Sigmoid colon (tissue), 7 donors: Measurements from ENCODE around the gene MUC20. TPM values are rescaled to one million over a fixed set of nuclear protein-coding genes. Genes with fewer than 3 reads are reported as not detected.
"Not testable (repeated sequence)": the region's sequence is repeated elsewhere in the genome, so short reads cannot be mapped to it uniquely, and the experiment has no call there.

Experiments used
- DNase-seq: peaks from one replicate; pipeline ENCODE4 v3.0.0-alpha.2; 2019
- H3K27ac ChIP-seq, 4 donors: fragments of 200-600 bp; sonication (generic); one replicate each; pipeline ENCODE4 v1.5.1; 2016 to 2019; ENCODE audit warnings: mild to moderate bottlenecking in 1 of 4
- H3K27me3 ChIP-seq, 3 donors: fragments of 200-600 bp; sonication (generic); one replicate each; pipeline ENCODE4 v1.5.1; 2019; ENCODE audit warnings: mild to moderate bottlenecking in 1 of 3
- H3K36me3 ChIP-seq, 4 donors: fragments of 200-600 bp; sonication (generic); one replicate each; pipeline ENCODE4 v1.5.1; 2016 to 2019
- H3K4me1 ChIP-seq, 4 donors: fragments of 200-600 bp; sonication (generic); one replicate each; pipeline ENCODE4 v1.5.1; 2017 to 2019
- H3K4me3 ChIP-seq, 4 donors: fragments of 200-600 bp; sonication (generic); one replicate each; pipeline ENCODE4 v1.5.1; 2017 to 2019; ENCODE audit warnings: mild to moderate bottlenecking in 2 of 4, moderate library complexity in 1 of 4
- H3K9me3 ChIP-seq, 4 donors: fragments of 200-600 bp in 3 of 4; sonication (generic) in 3 of 4; one replicate each; pipeline versions ENCODE4 v1.5.1 to v1.6.1; 2013 to 2019
- EP300 ChIP-seq, 4 donors: sonication (generic); formaldehyde crosslinking; IDR thresholded peaks; one replicate each; pipeline ENCODE4 v1.6.1; 2017; ENCODE audit warnings: antibody characterized with exemption in 4 of 4
- POLR2A ChIP-seq, 2 donors: fragments of 450-650 bp; IDR thresholded peaks; one replicate each; pipeline ENCODE4 v1.6.1; 2016; ENCODE audit warnings: antibody characterized with exemption in 2 of 2, mild to moderate bottlenecking in 2 of 2, moderate library complexity in 2 of 2
- POLR2AphosphoS5 ChIP-seq, 4 donors: sonication (generic); formaldehyde crosslinking; IDR thresholded peaks; one replicate each; pipeline ENCODE4 v1.6.1; 2017; ENCODE audit warnings: antibody characterized with exemption in 4 of 4
- WGBS, 2 donors: extraction: QIAGEN DNeasy Blood & Tissue Kit; methylation state at CpG; one replicate each; pipeline ENCODE4 v1.1.7; 2013; 5-methylcytosine and 5-hydroxymethylcytosine counted together
- intact Hi-C: fragments of 100-400 bp; cut with DNase I; formaldehyde crosslinking; loops from one replicate; pipeline ENCODE4 v1.15.1; 2023
- polyA plus RNA-seq, 3 donors: library from polyadenylated mRNA; stranded (reverse); fragments of 200-250 nt; gene quantifications; one replicate each; pipeline ENCODE4 v1.2.3, GENCODE V29; 2013
- total RNA-seq, 4 donors: library from RNA; depleted of rRNA; stranded (reverse); fragments of >200 nt; gene quantifications; one replicate each; pipeline ENCODE4 v1.1.0, GENCODE V29; 2016
- TF ChIP-seq, protein P1 (sequence below), 4 experiments: fragments of 450-650 bp in 3 of 4; fragments of 200-600 bp in 1 of 4; IDR thresholded peaks; one replicate each; pipeline ENCODE4 v1.5.1; 2016 to 2019; ENCODE audit warnings: antibody characterized with exemption in 4 of 4, mild to moderate bottlenecking in 3 of 4, moderate library complexity in 2 of 4
- donor health status: healthy with polysubstance abuse.
- donor health status: Bipolar disorder and iron deficiency.
- donor health status: healthy.

The MUC20 gene
- total and polyA plus RNA-seq, 7 donors, result 2.9 to 48.7 (median 11.0) TPM

DNA sequence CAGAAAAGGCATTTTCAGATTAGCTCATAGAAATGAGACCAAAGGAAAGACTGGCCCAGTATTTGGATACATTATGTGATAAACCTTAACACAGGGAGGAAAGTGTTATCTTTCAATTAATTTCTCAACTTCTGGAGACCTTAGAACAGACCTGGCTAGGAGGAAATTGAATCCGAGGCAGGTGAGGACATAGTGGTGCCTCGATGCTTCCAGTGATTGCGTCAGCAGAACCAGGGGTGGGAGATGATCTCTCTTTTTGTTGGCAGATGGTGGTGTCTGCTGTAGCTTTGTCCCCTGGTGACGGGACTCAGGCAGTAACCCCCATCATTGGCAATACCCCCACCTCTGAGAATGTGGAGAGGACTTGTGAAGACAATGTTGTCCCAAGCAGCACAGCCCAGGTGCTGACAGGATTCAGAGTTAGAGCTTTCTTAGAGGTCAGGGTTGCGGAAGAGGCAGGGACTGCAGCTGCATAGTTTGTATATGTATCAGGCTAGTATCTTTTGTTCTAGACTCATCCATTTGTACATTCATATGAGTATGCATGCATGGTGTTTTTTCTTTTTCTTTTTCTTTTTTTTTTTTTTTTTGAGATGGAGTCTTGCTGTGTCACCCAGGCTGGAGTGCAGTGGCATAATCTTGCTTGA is 27.9 kb upstream of the MUC20 start:
- WGBS, 2 donors, result 95% methylated on average over 5 of the region's 5 CpGs
- intact Hi-C loops, result no loop called here
- Histone ChIP-seq H3K27ac (no peak overlapping the region), H3K4me3 (no peak overlapping the region), H3K27me3 (no peaks in the 10 kb centered on the region), H3K36me3 (peaks cover 0 to 53% (median 9%) of the 10 kb centered on the region in 4 donors), H3K9me3 (no peaks in the 10 kb centered on the region), H3K4me1 (peaks cover 0 to 17% (median 12%) of the 10 kb centered on the region in 4 donors)
- DNase-seq, result no peak
- TF ChIP-seq EP300 (IDR thresholded peaks at IDR 0.05) (no peak), POLR2A (IDR thresholded peaks at IDR 0.05) (no peak), POLR2AphosphoS5 (IDR thresholded peaks at IDR 0.05) (no peak)
- TF ChIP-seq, protein P1, sequence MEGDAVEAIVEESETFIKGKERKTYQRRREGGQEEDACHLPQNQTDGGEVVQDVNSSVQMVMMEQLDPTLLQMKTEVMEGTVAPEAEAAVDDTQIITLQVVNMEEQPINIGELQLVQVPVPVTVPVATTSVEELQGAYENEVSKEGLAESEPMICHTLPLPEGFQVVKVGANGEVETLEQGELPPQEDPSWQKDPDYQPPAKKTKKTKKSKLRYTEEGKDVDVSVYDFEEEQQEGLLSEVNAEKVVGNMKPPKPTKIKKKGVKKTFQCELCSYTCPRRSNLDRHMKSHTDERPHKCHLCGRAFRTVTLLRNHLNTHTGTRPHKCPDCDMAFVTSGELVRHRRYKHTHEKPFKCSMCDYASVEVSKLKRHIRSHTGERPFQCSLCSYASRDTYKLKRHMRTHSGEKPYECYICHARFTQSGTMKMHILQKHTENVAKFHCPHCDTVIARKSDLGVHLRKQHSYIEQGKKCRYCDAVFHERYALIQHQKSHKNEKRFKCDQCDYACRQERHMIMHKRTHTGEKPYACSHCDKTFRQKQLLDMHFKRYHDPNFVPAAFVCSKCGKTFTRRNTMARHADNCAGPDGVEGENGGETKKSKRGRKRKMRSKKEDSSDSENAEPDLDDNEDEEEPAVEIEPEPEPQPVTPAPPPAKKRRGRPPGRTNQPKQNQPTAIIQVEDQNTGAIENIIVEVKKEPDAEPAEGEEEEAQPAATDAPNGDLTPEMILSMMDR (IDR thresholded peaks at IDR 0.05), result no peak

DNA sequence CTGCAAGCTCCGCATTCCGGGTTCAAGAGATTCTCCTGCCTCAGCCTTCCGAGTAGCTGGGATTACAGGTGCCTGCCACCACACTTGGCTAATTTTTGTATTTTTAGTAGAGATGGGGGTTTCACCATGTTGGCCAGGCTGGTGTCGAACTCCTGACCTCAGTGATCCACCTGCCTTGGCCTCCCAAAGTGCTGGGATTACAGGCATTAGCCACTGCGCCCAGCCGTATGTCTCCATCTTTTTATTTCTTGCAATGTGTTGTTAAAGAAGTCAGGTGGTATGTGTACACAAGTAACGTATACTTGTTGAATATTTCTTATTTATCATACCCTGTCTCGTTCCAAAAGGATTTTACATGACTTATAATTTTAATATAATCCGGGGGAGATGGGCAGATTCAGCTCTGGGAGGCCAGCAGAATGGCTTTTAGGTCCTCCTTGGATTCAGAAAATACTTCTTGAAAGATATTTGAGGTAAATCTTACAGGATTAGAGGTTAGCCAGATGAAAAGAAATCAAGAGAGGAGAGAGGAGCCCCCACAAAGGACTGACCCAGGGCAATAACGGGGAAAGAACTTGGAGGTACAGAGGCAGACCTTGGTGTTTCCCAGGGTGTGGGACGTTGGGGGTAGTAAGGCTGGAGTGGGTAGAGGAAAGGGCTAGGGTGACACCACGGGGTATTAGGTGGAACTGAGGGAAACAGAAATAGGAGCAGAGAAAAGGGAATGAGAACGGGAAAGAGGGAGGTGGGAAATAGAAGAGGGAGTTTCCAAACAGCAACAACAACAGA is 27.2 kb upstream of the MUC20 start:
- no peak for DNase-seq
- intact Hi-C loops, result no loop called here
- Histone ChIP-seq H3K9me3 (no peaks in the 10 kb centered on the region), H3K27ac (no peak overlapping the region), H3K4me3 (no peak overlapping the region), H3K36me3 (peaks cover 0 to 53% (median 9%) of the 10 kb centered on the region in 4 donors), H3K27me3 (no peaks in the 10 kb centered on the region), H3K4me1 (peaks cover 0 to 16% (median 11%) of the 10 kb centered on the region in 4 donors)
- 88 to 89% methylated on average over 13 of the region's 13 CpGs for WGBS, 2 donors
- TF ChIP-seq POLR2AphosphoS5 (IDR thresholded peaks at IDR 0.05) (no peak), POLR2A (IDR thresholded peaks at IDR 0.05) (no peak), EP300 (IDR thresholded peaks at IDR 0.05) (no peak)
- TF ChIP-seq, protein P1 (IDR thresholded peaks at IDR 0.05), result no peak

DNA sequence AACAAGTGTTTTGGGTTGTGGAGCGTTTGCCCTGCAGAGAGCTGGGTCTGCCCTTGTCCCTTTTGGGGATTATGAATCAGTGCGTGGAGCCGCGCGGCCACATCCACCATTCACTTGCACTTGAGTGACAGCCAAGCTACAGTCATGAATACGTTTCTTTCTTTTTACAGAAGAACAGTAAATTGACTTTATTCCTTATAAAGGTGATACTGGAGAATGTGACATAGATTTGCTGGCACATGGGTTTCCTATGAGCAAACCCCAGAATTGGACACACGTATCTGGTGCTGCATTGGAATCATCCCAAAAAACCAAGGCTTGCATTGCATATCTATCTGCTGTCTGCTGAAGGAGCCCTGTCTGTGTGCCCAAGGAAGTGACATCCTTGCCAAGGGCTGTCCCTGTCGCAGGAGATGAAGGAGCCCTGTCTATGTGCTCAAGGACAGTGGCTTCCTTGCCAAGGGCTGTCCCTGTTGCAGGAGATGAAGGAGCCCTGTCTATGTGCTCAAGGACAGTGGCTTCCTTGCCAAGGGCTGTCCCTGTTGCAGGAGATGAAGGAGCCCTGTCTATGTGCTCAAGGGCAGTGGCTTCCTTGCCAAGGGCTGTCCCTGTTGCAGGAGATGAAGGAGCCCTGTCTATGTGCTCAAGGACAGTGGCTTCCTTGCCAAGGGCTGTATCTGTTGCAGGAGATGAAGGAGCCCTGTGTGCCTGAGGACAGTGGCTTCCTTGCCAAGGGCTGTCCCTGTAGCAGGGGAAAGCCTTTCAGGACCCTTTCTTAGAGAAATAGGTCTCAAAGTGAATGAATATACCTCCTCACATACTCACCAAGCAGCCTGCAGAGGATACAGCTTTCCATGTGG is 26.3 kb upstream of the MUC20 start:
- H3K4me1 ChIP-seq, H3K27me3 ChIP-seq, H3K27ac ChIP-seq, intact Hi-C loops, H3K4me3 ChIP-seq, H3K9me3 ChIP-seq, DNase-seq: not testable (repeated sequence)
- peaks cover 0 to 52% (median 9%) of the 10 kb centered on the region in 4 donors for H3K36me3 ChIP-seq
- 85 to 91% methylated on average over 8 of the region's 8 CpGs for WGBS, 2 donors

DNA sequence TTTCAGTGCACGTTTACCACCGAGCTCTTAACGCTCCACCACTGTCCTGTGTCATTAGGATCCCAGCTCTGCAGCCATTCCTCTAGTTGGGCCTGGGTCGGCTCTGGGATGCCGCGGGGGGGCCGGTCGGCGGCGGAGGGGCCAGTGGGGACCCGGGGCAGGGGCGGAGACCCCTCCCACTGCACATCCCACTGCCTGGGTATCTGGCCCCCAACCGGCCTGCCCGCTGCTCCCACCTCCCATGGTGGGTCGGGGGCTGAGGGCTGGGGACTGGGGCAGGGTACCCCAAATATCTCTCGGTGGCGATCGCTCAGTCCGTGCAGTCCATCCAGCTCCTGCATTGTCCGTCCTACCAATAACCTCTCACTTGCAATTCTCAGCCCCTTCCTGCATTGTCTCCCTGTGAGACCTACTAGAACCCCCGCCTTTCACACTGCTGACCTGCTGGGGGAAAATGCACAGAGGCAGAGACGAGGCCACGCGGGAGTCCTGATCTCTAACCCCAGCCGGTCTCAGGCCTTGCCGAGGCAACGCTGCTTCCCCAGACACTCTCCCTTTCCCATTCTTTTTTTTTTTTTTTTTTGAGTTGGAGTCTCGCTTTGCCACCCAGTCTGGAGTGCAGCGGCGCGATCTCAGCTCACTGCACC is 24.0 kb upstream of the MUC20 start:
- WGBS, 2 donors, result 90 to 94% methylated on average over 31 of the region's 31 CpGs
- no peak for TF ChIP-seq POLR2A (IDR thresholded peaks at IDR 0.05)
- no peak for TF ChIP-seq EP300 (IDR thresholded peaks at IDR 0.05)
- no peak for TF ChIP-seq POLR2AphosphoS5 (IDR thresholded peaks at IDR 0.05)
- TF ChIP-seq, protein P1 (IDR thresholded peaks at IDR 0.05), result no peak
- H3K4me1 ChIP-seq, result peaks cover 0 to 6% (median 0%) of the 10 kb centered on the region in 4 donors

More for the DNA sequence above, 24.0 kb upstream of the MUC20 start:
- DNase-seq, result no peak
- Histone ChIP-seq H3K4me3 (no peak overlapping the region), H3K9me3 (no peaks in the 10 kb centered on the region), H3K27ac (no peak overlapping the region), H3K27me3 (no peaks in the 10 kb centered on the region), H3K36me3 (peaks cover 0 to 52% (median 9%) of the 10 kb centered on the region in 4 donors)
- intact Hi-C loops, result no loop called here
